A673 (cell line): ENCODE data around the gene PTGFRN. TPM values are rescaled to one million over a fixed set of nuclear protein-coding genes. Genes with fewer than 3 reads are reported as not detected.

ENCODE experiments used
- BruUV-seq: library from RNA; stranded (reverse); fragments of 400-500 nt; replicated peaks from 2 replicates; lab custom pipeline; 2021; lab: Mats Ljungman, UMichigan
- CTCF ChIA-PET: fragments of 300-600 bp; sonication (Branson Sonifier 250); formaldehyde crosslinking; loops from one replicate; lab custom pipeline; 2022; ENCODE audit warnings: antibody characterized with exemption; lab: Charles Lee
- POLR2A ChIA-PET: fragments of 300-600 bp; sonication (Branson Sonifier 250); formaldehyde crosslinking; loops from one replicate; lab custom pipeline; 2022; ENCODE audit warnings: antibody characterized with exemption; ENCODE audit not compliant: low non-redundant PET; lab: Charles Lee
- DNase-seq: peaks from one replicate; pipeline ENCODE4 v3.0.0-alpha.2; 2015; ENCODE audit warnings: low spot score
- H3K27ac ChIP-seq: fragments of 200-600 bp; sonication (generic); 2 replicates; pipeline ENCODE4 v1.5.1; 2016; ENCODE audit warnings: mixed run types, low read depth, mild to moderate bottlenecking, mixed read lengths, antibody characterized with exemption, low read length; ENCODE audit not compliant: poor library complexity, severe bottlenecking
- H3K27me3 ChIP-seq: fragments of 200-600 bp; sonication (generic); replicated peaks from 2 replicates; pipeline ENCODE4 v1.6.1; 2017; ENCODE audit warnings: mixed run types, low read depth, mild to moderate bottlenecking, mixed read lengths, antibody characterized with exemption, low read length; ENCODE audit not compliant: insufficient read depth, poor library complexity
- H3K36me3 ChIP-seq: fragments of 200-600 bp; sonication (generic); 2 replicates; pipeline ENCODE4 v1.6.1; 2016; ENCODE audit warnings: mixed run types, mild to moderate bottlenecking, mixed read lengths, antibody characterized with exemption, low read length; ENCODE audit not compliant: insufficient read depth, poor library complexity, severe bottlenecking
- H3K4me1 ChIP-seq: fragments of 200-600 bp; sonication (generic); 2 replicates; pipeline ENCODE4 v1.6.1; 2017; ENCODE audit warnings: mixed run types, mild to moderate bottlenecking, mixed read lengths, antibody characterized with exemption, low read length; ENCODE audit not compliant: insufficient read depth, poor library complexity, severe bottlenecking
- H3K4me3 ChIP-seq: fragments of 200-600 bp; sonication (generic); 2 replicates; pipeline ENCODE4 v1.5.1; 2016; ENCODE audit warnings: low read depth, mixed run types, mild to moderate bottlenecking, mixed read lengths, low read length; ENCODE audit not compliant: poor library complexity, severe bottlenecking
- H3K9me3 ChIP-seq: fragments of 200-600 bp; sonication (generic); 2 replicates; pipeline ENCODE4 v1.6.1; 2016; ENCODE audit warnings: mixed run types, low read depth, mild to moderate bottlenecking, mixed read lengths, antibody characterized with exemption, low read length; ENCODE audit not compliant: poor library complexity, severe bottlenecking
- EZH2 ChIP-seq: fragments of 200-600 bp; sonication (generic); IDR thresholded peaks from 2 replicates; pipeline ENCODE4 v1.6.1; 2017; ENCODE audit warnings: borderline replicate concordance, low read depth, mild to moderate bottlenecking, mixed read lengths, antibody characterized with exemption, low read length; ENCODE audit not compliant: poor library complexity, severe bottlenecking
- intact Hi-C: fragments of 100-400 bp; cut with micrococcal nuclease; formaldehyde crosslinking; loops from one replicate; pipeline ENCODE4 v1.10.0; 2022; ENCODE audit not compliant: unreplicated experiment
- total RNA-seq: library from RNA; stranded (reverse); gene quantifications from 2 replicates; pipeline ENCODE4 v1.2.3, GENCODE V29; 2021
- TF ChIP-seq, protein P1 (sequence below): fragments of 300-800, 200-600 bp; sonication (generic); conservative IDR thresholded peaks from 2 replicates; pipeline ENCODE4 v1.5.1; 2017; ENCODE audit warnings: low read depth, mild to moderate bottlenecking, antibody characterized with exemption, low read length, moderate library complexity, mixed read lengths

Gene PTGFRN
- total RNA-seq, 1 experiment from 2014 or later, result 29.5 TPM

DNA sequence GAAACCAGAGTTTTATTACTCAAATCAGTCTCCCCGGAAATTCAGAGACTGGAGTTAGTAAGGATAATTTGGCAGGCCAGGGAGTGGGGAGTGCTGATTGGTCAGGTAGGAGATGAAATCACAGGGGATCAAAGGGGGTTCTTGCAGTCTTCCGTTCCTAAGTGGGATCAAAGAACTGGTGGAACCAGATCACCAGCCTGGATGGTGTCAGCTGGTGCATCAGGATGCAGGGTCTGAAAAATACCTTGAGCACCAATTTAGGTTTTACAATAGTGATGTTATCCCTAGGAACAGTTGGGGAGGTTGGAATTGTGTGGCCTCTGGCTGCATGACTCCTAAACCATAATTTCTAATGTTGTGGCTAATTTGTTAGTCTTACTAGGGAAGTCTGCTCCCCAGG is 90.4 kb downstream of the PTGFRN start:
- DNase-seq, result no peak
- Histone ChIP-seq H3K4me3 (no peak overlapping the region), H3K27me3 (no peaks in the 10 kb centered on the region), H3K4me1 (no peaks in the 10 kb centered on the region), H3K27ac (no peak overlapping the region), H3K9me3 (no peaks in the 10 kb centered on the region), H3K36me3 (no peaks in the 10 kb centered on the region)
- CTCF ChIA-PET, result no interaction called here
- no TSS peak for BruUV-seq
- POLR2A ChIA-PET, result no interaction called here
- intact Hi-C loops, result no loop called here
- TF ChIP-seq, protein P1, sequence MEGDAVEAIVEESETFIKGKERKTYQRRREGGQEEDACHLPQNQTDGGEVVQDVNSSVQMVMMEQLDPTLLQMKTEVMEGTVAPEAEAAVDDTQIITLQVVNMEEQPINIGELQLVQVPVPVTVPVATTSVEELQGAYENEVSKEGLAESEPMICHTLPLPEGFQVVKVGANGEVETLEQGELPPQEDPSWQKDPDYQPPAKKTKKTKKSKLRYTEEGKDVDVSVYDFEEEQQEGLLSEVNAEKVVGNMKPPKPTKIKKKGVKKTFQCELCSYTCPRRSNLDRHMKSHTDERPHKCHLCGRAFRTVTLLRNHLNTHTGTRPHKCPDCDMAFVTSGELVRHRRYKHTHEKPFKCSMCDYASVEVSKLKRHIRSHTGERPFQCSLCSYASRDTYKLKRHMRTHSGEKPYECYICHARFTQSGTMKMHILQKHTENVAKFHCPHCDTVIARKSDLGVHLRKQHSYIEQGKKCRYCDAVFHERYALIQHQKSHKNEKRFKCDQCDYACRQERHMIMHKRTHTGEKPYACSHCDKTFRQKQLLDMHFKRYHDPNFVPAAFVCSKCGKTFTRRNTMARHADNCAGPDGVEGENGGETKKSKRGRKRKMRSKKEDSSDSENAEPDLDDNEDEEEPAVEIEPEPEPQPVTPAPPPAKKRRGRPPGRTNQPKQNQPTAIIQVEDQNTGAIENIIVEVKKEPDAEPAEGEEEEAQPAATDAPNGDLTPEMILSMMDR, result no peak
- no peak for TF ChIP-seq EZH2

DNA sequence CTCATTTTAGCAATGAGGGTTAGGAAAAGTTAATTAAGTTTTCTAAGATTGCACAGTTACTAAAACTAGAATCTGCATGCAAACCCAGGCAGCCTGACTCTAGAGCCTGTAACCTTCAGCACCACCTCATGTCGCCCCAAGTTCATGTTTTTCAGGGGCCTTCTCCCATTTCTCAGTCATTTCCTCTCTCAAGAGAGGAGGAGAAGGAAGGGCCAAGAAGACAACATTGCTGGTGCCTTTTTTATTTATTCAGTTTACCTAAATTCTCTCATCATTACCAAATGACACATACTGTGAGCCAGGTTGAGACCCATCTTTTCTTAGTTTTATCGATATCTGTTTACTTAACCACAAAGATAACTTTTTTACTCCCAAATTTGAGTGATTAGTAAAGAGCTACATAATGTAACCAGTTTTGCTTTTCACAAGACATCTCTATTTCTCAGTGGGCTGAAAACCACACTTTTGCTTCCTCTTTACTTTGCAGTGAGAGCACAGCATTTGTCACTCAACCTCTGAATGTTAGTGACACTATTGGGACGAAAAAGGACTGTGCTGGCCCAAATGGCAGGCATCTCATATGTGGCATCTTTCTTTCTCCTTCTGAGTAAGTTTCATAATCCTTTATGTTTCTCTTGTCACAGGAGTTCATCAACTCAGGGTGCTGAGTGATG is 91.7 kb downstream of the PTGFRN start, which contains the start of gene CD101:
Gene CD101, plus strand, starts transcription at position 507 of the 674 bp plus-strand sequence. Its CDS starts 58 bp downstream, at position 565.
- CTCF ChIA-PET, result no interaction called here
- intact Hi-C loops, result no loop called here
- DNase-seq, result no peak

DNA sequence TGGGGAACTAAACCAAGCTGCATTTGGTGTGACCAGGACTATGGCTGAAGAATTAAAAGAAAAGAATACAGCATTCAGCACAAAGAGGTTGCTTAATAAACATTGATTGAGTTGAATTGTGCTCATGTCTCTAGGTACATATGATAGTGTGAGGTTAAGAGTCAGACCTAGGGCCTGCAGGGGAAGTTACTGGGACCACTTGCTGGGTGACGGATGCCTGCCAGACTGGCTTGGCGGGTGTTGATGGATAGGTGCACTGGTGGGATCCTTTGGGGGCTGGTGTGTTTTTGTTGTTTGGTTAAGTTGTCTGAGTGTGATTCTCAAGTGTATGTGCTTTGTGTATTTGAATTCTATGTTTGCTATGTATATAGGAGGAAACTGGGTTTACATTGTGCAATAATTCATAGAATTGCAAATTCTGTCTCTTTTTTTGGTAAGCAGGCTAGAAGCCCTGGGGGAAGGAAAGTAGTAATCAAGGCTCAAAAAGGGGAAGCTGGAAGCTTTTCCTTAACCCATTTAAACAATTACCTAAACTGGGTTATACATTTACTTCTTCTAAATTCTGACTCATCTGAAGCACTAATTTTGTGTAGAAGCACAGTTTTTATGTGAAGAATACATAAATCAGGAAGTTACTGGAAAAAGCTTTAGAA is 93.6 kb downstream of the PTGFRN start:
- Histone ChIP-seq H3K36me3 (no peaks in the 10 kb centered on the region), H3K4me3 (no peak overlapping the region), H3K9me3 (no peaks in the 10 kb centered on the region), H3K4me1 (no peaks in the 10 kb centered on the region), H3K27me3 (peaks cover 3% of the 10 kb centered on the region), H3K27ac (no peak overlapping the region)
- TF ChIP-seq EZH2, result no peak
- TF ChIP-seq, protein P1, result no peak
- no peak for DNase-seq
- CTCF ChIA-PET, result no interaction called here
- POLR2A ChIA-PET, result interaction anchor here (0.7 kb wide), 1 partner anchor 92 kb away, joined by 3 read pairs; no protein-coding TSS in a partner anchor
- BruUV-seq, result no TSS peak
- intact Hi-C loops, result no loop called here

More for the DNA sequence above, 91.7 kb downstream of the PTGFRN start, which contains the start of gene CD101:
- Histone ChIP-seq H3K27ac (no peak within 1 kb of the TSS), H3K4me1 (no peaks in the 10 kb centered on the region), H3K36me3 (no peaks in the 10 kb centered on the region), H3K9me3 (no peaks in the 10 kb centered on the region), H3K4me3 (no peak within 1 kb of the TSS), H3K27me3 (peaks cover 3% of the 10 kb centered on the region)
- TF ChIP-seq EZH2, result no peak
- TF ChIP-seq, protein P1, result no peak
- no TSS peak for BruUV-seq
- POLR2A ChIA-PET, result no interaction called here
